HepG2 (cell line): ENCODE data around the gene NSMCE4A. TPM values are rescaled to one million over a fixed set of nuclear protein-coding genes. Genes with fewer than 3 reads are reported as not detected.

ENCODE experiments used
- AHDC1 ChIP-seq: sonication (generic); formaldehyde crosslinking; IDR thresholded peaks from 2 replicates; pipeline ENCODE4 v1.5.1; 2020; ENCODE audit warnings: mild to moderate bottlenecking, missing genetic modification reagents, borderline replicate concordance
- ATF4 ChIP-seq, 2 experiments: fragments of 450-650 bp in 1 of 2; sonication (generic) in 1 of 2; formaldehyde crosslinking; IDR thresholded peaks; 2 replicates each; pipeline versions ENCODE4 v1.5.0 to v1.8.0; 2020 to 2022; ENCODE audit warnings: mild to moderate bottlenecking in 1 of 2, missing genetic modification reagents in 1 of 2
- EED ChIP-seq: sonication (generic); formaldehyde crosslinking; IDR thresholded peaks from 2 replicates; pipeline ENCODE4 v1.5.0; 2020; ENCODE audit warnings: mild to moderate bottlenecking, missing genetic modification reagents
- HES4 ChIP-seq: sonication (generic); formaldehyde crosslinking; IDR thresholded peaks from 2 replicates; pipeline ENCODE4 v1.9.0; 2021; ENCODE audit warnings: mild to moderate bottlenecking, missing genetic modification reagents, borderline replicate concordance
- HNRNPUL1 ChIP-seq: fragments of 200-400 bp; formaldehyde crosslinking; IDR thresholded peaks from 2 replicates; pipeline ENCODE4 v1.6.1; 2017; ENCODE audit warnings: low read depth, mild to moderate bottlenecking, low read length, moderate library complexity
- NCOA1 ChIP-seq: sonication (generic); formaldehyde crosslinking; IDR thresholded peaks from 2 replicates; pipeline ENCODE4 v1.9.0; 2021; ENCODE audit warnings: missing genetic modification reagents
- NR2C2 ChIP-seq: sonication (generic); formaldehyde crosslinking; IDR thresholded peaks from 2 replicates; pipeline ENCODE4 v1.4.0; 2020; ENCODE audit warnings: missing genetic modification reagents, mild to moderate bottlenecking, moderate library complexity, borderline replicate concordance
- PAXIP1 ChIP-seq: sonication (generic); formaldehyde crosslinking; conservative IDR thresholded peaks from 2 replicates; pipeline ENCODE4 v1.4.0; 2020; ENCODE audit warnings: mild to moderate bottlenecking, missing genetic modification reagents, moderate library complexity
- PCBP1 ChIP-seq: fragments of 200-400 bp; formaldehyde crosslinking; IDR thresholded peaks from 2 replicates; pipeline ENCODE4 v1.6.1; 2017; ENCODE audit warnings: mild to moderate bottlenecking, low read depth, low read length, borderline replicate concordance
- RARA ChIP-seq: IDR thresholded peaks from 2 replicates; pipeline ENCODE4 v1.6.1; 2016; ENCODE audit warnings: missing genetic modification reagents, missing compliant biosample characterization
- REPIN1 ChIP-seq: sonication (generic); formaldehyde crosslinking; IDR thresholded peaks from 2 replicates; pipeline ENCODE4 v1.8.0; 2022; ENCODE audit warnings: missing genetic modification reagents, low read depth, mild to moderate bottlenecking, borderline replicate concordance
- TCF7 ChIP-seq: sonication (generic); IDR thresholded peaks from 2 replicates; pipeline ENCODE4 v1.6.1; 2016; ENCODE audit warnings: antibody characterized with exemption, low read depth
- TRAFD1 ChIP-seq: sonication (generic); formaldehyde crosslinking; IDR thresholded peaks from 2 replicates; pipeline ENCODE4 v1.5.1; 2020; ENCODE audit warnings: missing genetic modification reagents, mild to moderate bottlenecking, borderline replicate concordance
- ZNF225 ChIP-seq: sonication (generic); formaldehyde crosslinking; IDR thresholded peaks from 2 replicates; pipeline ENCODE4 v1.4.0; 2020; ENCODE audit warnings: mild to moderate bottlenecking, missing genetic modification reagents
- ZNF296 ChIP-seq: sonication (generic); formaldehyde crosslinking; conservative IDR thresholded peaks from 2 replicates; pipeline ENCODE4 v1.5.0; 2020; ENCODE audit warnings: mild to moderate bottlenecking, missing genetic modification reagents
- ZSCAN22 ChIP-seq: sonication (generic); formaldehyde crosslinking; IDR thresholded peaks from 2 replicates; pipeline ENCODE4 v1.4.0; 2020; ENCODE audit warnings: mild to moderate bottlenecking, missing genetic modification reagents
- polyA plus RNA-seq, 8 experiments: library from polyadenylated mRNA; depleted of rRNA in 3 of 8; stranded (reverse) in 7 of 8; unstranded in 1 of 8; fragments of >200 nt; fragmentation: Illumina TruSeq in 4 of 8; extraction: Trizol in 4 of 8; gene quantifications; 2 replicates each; pipeline versions ENCODE4 v1.2.1 to v1.2.3, GENCODE V29; 2011 to 2016; ENCODE audit warnings: low read depth in 4 of 8, missing spikeins in 1 of 8, mixed read lengths in 1 of 8; ENCODE audit not compliant: insufficient read depth in 1 of 8
- total RNA-seq, 5 experiments: library from RNA; depleted of rRNA; stranded (reverse); fragments of >200 nt; fragmentation: Illumina TruSeq; extraction: Trizol; gene quantifications; 2 replicates each; pipeline ENCODE4 v1.2.3, GENCODE V29; 2016; ENCODE audit warnings: low read depth in 1 of 5

NSMCE4A gene
- total and polyA plus RNA-seq, 2 of the 13 experiments (the other 11 are each of a cell fraction or from before 2014, with no cell fraction given), result 61.1 to 91.6 TPM

DNA sequence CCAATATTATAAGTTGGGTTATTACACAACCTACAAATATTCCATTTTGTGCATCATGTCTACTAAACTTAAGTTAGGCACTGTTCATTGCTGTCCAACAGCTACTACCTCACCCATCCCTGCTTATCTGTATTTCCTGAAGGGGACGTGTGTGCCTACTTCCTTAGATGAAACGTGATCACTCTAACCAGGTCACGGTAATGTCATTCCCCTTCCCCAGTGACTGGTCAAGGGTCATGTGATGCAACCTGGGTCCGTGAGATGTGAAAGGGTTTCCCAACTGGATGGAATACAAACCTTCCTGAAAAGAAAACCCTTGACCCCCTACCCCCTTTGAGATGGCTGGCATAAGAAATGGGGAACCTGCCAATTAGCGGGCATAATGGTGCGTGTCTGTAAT lies 1.6 kb upstream of the NSMCE4A start (continued):
- TF ChIP-seq ATF4 (CRISPR knock-in tag; IDR thresholded peaks at IDR 0.05) (peak in 1 of 2 experiments; percentile 45; a peak in 1 of 4 replicates), HES4 (CRISPR knock-in tag) (no peak), AHDC1 (no peak), REPIN1 (no peak), TCF7 (no peak), RARA (CRISPR knock-in tag) (peak; percentile 83), ZSCAN22 (no peak), NCOA1 (CRISPR knock-in tag) (no peak), ZNF296 (CRISPR knock-in tag) (no peak), PAXIP1 (CRISPR knock-in tag) (peak; percentile 40; the same call in 1 of the 2 replicates), HNRNPUL1 (no peak), NR2C2 (CRISPR knock-in tag) (peak; percentile 71; the same call in 1 of the 2 replicates), PCBP1 (no peak), TRAFD1 (CRISPR knock-in tag) (no peak), EED (CRISPR knock-in tag) (no peak), ZNF225 (CRISPR knock-in tag) (no peak)
